ENCODE data around the gene ACSS2. TPM values are rescaled to one million over a fixed set of nuclear protein-coding genes. Genes with fewer than 3 reads are reported as not detected.

ACSS2 gene
- total and polyA plus RNA-seq, 11 donors = 72.6 to 117 (median 99.7) TPM

DNA sequence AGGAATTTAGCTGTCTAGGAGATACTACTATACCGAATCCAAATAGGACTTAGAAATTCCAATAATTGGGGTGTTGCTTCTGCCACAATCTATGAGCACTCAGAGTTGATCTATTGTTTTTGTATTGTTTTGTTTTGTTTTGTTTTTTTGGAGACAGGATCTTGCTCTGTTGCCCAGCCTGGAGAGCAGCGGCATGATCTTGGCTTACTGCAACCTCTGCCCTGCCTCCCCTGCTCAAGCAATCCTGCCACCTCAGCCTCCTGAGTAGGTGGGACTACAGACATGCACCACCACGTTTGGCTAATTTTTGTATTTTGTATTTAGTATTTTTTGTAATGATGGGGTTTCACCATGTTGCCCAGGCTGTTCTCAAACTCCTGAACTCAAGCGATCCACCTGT, 7.4 kb downstream of the ACSS2 start:
- no peak overlapping the region for H3K27ac ChIP-seq
- ATAC-seq = no peak
- peaks cover 0 to 25% (median 4%) of the 10 kb centered on the region in 12 donors for H3K4me1 ChIP-seq
- no peak overlapping the region for H3K4me3 ChIP-seq
- WGBS, 4 donors = 87 to 93% (median 91%) methylated on average over 4 of the region's 4 CpGs
- no peaks in the 10 kb centered on the region for H3K27me3 ChIP-seq
- TF ChIP-seq POLR2A (IDR thresholded peaks at IDR 0.05) = no peak
- TF ChIP-seq, protein P1, sequence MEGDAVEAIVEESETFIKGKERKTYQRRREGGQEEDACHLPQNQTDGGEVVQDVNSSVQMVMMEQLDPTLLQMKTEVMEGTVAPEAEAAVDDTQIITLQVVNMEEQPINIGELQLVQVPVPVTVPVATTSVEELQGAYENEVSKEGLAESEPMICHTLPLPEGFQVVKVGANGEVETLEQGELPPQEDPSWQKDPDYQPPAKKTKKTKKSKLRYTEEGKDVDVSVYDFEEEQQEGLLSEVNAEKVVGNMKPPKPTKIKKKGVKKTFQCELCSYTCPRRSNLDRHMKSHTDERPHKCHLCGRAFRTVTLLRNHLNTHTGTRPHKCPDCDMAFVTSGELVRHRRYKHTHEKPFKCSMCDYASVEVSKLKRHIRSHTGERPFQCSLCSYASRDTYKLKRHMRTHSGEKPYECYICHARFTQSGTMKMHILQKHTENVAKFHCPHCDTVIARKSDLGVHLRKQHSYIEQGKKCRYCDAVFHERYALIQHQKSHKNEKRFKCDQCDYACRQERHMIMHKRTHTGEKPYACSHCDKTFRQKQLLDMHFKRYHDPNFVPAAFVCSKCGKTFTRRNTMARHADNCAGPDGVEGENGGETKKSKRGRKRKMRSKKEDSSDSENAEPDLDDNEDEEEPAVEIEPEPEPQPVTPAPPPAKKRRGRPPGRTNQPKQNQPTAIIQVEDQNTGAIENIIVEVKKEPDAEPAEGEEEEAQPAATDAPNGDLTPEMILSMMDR (IDR thresholded peaks at IDR 0.05) = no peak
- no peak for DNase-seq
- H3K36me3 ChIP-seq = peaks cover 0 to 50% (median 33%) of the 10 kb centered on the region in 9 donors
- H3K9me3 ChIP-seq = no peaks in the 10 kb centered on the region
- intact Hi-C loops (cut with DNase I) = loop anchor here in 1 of 10 donors (5.0 kb wide), 1 partner anchor 43 kb away; no protein-coding TSS in a partner anchor

DNA sequence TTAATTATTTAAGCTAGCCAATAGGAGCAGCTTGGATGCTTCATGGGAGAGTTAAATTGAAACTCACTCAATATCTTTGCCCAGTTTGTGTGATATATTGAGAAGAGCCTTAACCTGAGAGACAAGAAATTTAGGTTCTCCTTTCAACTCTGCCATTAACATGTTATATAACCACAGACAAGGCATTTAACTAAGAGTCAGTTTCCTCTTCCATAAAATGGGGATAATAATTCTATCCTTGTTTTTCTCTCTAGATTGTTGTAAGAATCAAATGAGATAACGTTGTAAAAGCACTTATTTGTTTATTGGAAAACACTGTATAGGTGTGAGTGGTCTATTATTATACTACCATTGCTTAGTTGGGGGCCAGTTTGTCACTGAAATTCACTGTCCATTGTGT, 7.8 kb downstream of the ACSS2 start:
- 69 to 93% (median 83%) methylated on average over 1 of the region's 1 CpG for WGBS, 4 donors
- no peak for TF ChIP-seq POLR2A (IDR thresholded peaks at IDR 0.05)
- TF ChIP-seq, protein P1 (IDR thresholded peaks at IDR 0.05) = no peak
- H3K4me1 ChIP-seq = peaks cover 0 to 25% (median 4%) of the 10 kb centered on the region in 12 donors
- intact Hi-C loops (cut with DNase I) = loop anchor here in 1 of 10 donors (5.0 kb wide), 1 partner anchor 43 kb away; no protein-coding TSS in a partner anchor
- no peak overlapping the region for H3K4me3 ChIP-seq
- no peak for ATAC-seq
- no peaks in the 10 kb centered on the region for H3K27me3 ChIP-seq
- H3K36me3 ChIP-seq = peaks cover 0 to 50% (median 33%) of the 10 kb centered on the region in 9 donors
- H3K9me3 ChIP-seq = no peaks in the 10 kb centered on the region
- DNase-seq = no peak
- H3K27ac ChIP-seq = no peak overlapping the region

DNA sequence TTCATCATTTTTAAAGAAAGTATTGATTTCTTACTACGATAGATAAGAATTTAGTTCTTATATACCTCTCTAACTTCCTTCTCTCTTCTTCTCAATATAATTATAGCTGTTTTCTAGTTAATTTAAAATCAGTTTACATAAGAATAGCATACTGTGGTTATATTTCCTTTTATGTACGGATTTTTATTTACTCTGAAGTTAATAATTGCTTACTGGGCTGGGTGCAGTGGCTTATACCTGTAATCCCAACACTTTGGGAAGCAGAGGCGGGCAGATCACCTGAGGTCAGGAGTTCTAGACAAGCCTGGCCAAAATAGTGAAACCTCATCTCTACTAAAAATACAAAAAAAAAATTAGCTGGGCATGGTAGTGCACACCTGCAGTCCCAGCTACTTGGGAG, 9.7 kb downstream of the ACSS2 start:
- TF ChIP-seq POLR2A (IDR thresholded peaks at IDR 0.05) = no peak
- TF ChIP-seq, protein P1 (IDR thresholded peaks at IDR 0.05) = no peak
- WGBS, 4 donors = 94 to 98% (median 96%) methylated on average over 3 of the region's 3 CpGs
- Histone ChIP-seq H3K9me3 (no peaks in the 10 kb centered on the region), H3K36me3 (peaks cover 0 to 50% (median 33%) of the 10 kb centered on the region in 9 donors), H3K4me3 (no peak overlapping the region), H3K27ac (no peak overlapping the region), H3K27me3 (no peaks in the 10 kb centered on the region), H3K4me1 (peaks cover 0 to 20% (median 0%) of the 10 kb centered on the region in 12 donors)
- intact Hi-C loops (cut with DNase I) = no loop called here
- ATAC-seq (no peak), DNase-seq (no peak)

DNA sequence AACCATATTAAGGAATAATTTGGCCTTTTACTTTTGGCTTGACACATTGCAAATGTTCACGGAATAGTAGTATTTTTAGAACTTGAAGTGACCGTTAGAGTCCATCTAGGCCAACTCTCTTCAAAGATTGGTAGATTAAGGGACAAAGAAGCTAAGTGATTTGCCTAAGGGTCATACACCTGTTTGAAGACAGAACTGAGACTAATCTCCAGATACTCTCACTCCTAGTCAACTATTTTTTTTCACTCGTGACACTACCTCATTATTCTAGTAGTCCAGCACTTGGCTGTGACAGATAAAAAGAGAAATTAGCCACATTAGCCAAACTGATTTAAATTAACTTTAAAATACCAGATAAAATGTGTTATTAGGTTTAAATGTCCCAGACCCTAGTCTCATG, 10.6 kb downstream of the ACSS2 start:
- intact Hi-C loops (cut with DNase I) = no loop called here
- no peak for TF ChIP-seq POLR2A (IDR thresholded peaks at IDR 0.05)
- TF ChIP-seq, protein P1 (IDR thresholded peaks at IDR 0.05) = peak in 1 of 12 donors; percentile 6
- H3K27ac ChIP-seq = peak overlapping the region in 1 of 12 donors; percentile 10
- H3K9me3 ChIP-seq = no peaks in the 10 kb centered on the region
- 14 to 32% (median 17%) methylated on average over 3 of the region's 3 CpGs for WGBS, 4 donors
- H3K36me3 ChIP-seq = peaks cover 0 to 50% (median 33%) of the 10 kb centered on the region in 9 donors
- no peak for DNase-seq
- ATAC-seq = no peak
- H3K27me3 ChIP-seq = no peaks in the 10 kb centered on the region
- no peak overlapping the region for H3K4me3 ChIP-seq
- H3K4me1 ChIP-seq = peaks cover 0 to 27% (median 2%) of the 10 kb centered on the region in 12 donors
